Astrocyte of the cerebellum (primary cell): ENCODE data around the gene PDXK.

Source experiments
- DNase-seq: peaks from one replicate; pipeline ENCODE4 v3.0.0-alpha.2; 2011; ENCODE audit warnings: low read depth
- H3K4me3 ChIP-seq: 2 replicates; pipeline ENCODE4 v1.5.1; 2011; ENCODE audit warnings: mild to moderate bottlenecking, low read depth, low read length, moderate library complexity
- in situ Hi-C: cut with HindIII; loops from 2 replicates; pipeline ENCODE4 v1.10.0; 2017; ENCODE audit warnings: low sequenced_read_pairs
- TF ChIP-seq, protein P1 (sequence below): IDR thresholded peaks from 2 replicates; pipeline ENCODE4 v1.5.1; 2012; ENCODE audit warnings: low read length, low read depth, moderate library complexity, mild to moderate bottlenecking; ENCODE audit errors: missing control alignments

Gene PDXK

DNA sequence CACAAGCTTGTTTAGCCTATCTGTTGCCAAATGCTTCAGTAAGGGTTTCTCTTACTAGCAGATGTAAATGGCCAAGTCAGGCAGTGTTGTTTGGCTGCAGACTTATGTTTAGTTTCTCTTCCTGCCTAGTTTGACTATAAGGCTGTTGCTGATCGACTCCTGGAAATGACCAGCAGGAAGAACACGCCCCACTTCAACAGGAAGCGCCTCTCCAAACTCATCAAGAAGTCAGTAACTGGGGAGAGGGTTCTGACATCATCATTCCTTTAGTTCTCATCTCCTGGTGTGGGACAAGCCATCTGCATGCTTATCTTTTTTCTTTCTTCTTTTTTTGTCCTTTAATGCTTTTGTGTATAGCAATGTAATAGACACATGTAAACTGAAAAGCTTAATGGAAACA is 34.5 kb upstream of the PDXK start:
- TF ChIP-seq, protein P1, sequence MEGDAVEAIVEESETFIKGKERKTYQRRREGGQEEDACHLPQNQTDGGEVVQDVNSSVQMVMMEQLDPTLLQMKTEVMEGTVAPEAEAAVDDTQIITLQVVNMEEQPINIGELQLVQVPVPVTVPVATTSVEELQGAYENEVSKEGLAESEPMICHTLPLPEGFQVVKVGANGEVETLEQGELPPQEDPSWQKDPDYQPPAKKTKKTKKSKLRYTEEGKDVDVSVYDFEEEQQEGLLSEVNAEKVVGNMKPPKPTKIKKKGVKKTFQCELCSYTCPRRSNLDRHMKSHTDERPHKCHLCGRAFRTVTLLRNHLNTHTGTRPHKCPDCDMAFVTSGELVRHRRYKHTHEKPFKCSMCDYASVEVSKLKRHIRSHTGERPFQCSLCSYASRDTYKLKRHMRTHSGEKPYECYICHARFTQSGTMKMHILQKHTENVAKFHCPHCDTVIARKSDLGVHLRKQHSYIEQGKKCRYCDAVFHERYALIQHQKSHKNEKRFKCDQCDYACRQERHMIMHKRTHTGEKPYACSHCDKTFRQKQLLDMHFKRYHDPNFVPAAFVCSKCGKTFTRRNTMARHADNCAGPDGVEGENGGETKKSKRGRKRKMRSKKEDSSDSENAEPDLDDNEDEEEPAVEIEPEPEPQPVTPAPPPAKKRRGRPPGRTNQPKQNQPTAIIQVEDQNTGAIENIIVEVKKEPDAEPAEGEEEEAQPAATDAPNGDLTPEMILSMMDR = no peak
- H3K4me3 ChIP-seq = no peak overlapping the region
- DNase-seq = no peak
- in situ Hi-C loops = no loop called here

DNA sequence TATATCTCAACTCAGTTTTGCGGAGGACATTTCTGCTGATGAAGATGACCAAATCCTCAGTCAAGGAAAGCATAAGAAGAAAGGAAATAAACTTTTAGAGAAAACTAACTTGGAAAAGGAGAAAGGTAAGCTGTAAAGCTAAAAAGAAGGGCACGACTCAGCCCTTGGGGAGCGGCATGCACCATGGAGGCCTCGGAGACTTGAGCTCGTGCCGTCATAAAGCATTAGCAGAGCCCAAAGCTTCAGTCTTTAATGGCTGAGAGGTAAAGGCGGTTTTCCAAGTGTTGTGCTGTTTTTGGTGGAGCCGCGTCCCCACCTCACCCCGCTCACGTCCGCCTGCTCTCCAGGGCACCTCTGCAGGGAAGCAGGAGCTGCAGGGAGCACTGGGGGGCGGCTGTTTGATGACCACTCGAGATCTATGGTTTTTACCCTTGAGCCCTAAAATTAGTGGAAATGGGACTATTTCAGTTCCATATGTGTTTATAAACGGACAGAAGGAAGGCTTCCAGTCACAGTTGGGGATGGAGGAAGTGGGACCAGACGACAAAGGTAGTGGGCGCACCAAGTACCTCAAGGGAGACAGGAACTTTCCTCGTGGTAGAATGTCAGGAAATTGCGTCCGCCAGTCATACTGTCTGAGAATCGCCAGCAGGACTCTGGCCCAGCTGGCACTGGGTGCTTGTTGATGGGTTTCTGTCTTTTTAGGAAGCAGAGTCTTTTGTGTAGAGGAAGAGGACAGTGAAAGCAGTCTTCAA is 31.9 kb upstream of the PDXK start:
- in situ Hi-C loops = no loop called here
- no peak overlapping the region for H3K4me3 ChIP-seq
- DNase-seq = no peak
- TF ChIP-seq, protein P1 = no peak

DNA sequence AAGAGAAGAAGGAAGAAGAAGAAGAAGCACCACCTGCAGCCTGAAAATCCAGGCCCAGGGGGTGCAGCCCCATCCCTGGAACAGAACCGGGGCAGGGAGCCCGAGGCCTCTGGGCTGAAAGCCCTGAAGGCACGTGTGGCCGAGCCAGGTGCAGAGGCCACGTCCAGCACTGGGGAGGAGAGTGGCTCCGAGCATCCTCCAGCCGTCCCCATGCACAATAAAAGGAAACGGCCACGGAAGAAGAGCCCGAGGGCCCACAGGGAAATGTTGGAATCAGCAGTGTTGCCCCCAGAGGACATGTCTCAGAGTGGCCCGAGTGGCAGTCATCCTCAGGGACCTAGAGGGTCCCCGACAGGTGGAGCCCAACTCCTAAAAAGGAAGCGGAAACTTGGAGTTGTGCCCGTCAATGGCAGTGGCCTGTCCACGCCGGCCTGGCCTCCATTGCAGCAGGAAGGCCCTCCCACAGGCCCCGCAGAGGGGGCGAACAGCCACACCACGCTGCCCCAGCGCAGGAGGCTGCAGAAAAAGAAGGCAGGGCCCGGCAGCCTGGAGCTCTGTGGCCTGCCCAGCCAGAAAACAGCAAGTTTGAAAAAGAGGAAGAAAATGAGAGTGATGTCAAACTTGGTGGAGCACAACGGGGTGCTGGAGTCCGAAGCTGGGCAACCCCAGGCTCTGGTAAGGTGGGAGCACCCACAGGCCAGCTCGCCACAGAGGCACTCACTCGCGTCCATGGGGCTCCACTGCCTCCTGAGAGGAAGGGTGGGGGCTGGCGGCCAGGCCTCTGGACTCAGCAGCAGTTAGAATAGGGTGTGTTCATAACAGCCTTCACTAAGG is 31.1 kb upstream of the PDXK start:
- DNase-seq = no peak
- TF ChIP-seq, protein P1 = no peak

DNA sequence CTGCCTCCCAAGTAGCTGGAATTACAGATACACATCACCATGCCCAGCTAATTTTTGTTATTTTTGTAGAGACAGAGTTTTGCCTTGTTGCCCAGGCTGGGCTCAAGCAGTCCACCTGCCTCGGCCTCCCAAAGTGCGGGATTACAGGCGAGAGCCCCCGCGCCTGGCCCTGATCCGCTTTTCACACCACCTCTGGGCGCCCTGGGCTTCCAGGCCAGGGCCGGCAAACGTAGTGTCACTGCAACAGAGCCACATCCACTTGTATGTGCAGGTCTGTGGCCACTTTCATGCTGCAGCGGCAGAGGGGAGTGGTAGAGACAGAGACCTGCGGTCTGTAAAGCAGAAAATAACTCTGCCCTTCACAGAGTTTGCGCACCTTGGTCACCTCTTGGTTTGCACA is 30.0 kb upstream of the PDXK start:
- H3K4me3 ChIP-seq = no peak overlapping the region
- in situ Hi-C loops = no loop called here
- TF ChIP-seq, protein P1 = no peak
- no peak for DNase-seq

More for the DNA sequence above, 31.1 kb upstream of the PDXK start:
- H3K4me3 ChIP-seq = no peak overlapping the region
- in situ Hi-C loops = no loop called here

DNA sequence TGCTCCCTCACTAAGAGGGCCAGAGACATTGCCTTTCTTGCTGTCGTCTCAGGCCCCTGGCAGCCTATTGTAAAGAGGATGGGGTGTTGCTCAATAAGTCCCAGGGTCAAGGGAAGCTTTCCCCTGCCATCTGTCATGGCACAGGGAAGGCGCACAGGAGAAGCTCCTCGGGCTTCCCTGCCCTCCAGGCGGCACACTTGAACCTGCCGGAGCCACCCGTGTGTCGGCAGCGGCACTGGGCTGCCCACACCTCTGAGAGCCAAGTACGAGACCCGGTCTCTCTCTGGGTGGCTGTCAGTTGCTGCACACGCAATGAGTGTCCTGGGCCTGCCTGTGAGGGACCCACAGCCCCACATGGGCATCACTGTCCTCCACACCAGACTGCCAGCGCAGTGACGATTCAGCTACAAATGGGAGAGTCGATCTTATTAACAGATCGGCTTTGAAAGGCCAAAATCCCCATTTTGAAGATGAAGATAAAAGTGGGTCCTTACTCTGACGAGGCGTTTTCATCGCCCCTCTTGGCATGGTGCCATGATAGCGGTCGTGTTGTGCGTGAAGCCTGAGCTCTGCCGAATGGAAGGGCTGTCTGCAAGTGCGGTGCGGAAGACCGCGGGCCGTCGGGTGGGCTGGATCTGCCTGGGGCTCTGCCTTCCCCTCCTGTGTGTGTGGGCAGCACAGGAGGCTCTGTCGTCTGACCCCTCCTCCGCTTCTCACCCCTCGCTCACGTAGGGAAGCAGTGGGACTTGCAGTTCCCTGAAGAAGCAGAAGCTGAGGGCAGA is 29.2 kb upstream of the PDXK start:
- TF ChIP-seq, protein P1 = no peak
- DNase-seq = no peak
- in situ Hi-C loops = no loop called here
- H3K4me3 ChIP-seq = no peak overlapping the region

DNA sequence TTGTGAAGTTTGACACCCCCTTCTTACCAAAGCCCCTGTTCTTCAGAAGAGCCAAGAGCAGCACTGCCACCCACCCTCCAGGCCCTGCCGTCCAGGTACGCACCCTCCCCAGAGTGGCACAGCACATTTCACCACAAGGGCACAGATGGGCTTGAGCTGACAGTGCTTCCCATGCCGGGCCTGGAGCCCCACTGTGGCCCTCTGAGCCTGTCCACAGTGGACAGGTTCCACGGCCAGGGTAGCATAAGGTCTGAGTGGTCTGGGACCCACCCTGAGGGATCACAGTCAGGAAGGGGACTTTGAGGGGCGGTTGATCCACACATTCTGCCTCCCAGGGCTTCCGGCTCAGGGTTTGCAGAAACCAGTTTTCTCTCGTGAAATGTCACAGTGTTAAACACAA is 28.6 kb upstream of the PDXK start:
- TF ChIP-seq, protein P1 = no peak
- no peak overlapping the region for H3K4me3 ChIP-seq
- DNase-seq = no peak
- in situ Hi-C loops = no loop called here
